GM18502 (cell line): Measurements from ENCODE around the gene WFIKKN1.

ENCODE experiments used
- ATAC-seq: cut with Tn5 transposase; IDR thresholded peaks from one replicate; pipeline ENCODE4 v1.9.1; 2021; ENCODE audit warnings: mild to moderate bottlenecking; ENCODE audit not compliant: unreplicated experiment, poor library complexity

WFIKKN1 gene

DNA sequence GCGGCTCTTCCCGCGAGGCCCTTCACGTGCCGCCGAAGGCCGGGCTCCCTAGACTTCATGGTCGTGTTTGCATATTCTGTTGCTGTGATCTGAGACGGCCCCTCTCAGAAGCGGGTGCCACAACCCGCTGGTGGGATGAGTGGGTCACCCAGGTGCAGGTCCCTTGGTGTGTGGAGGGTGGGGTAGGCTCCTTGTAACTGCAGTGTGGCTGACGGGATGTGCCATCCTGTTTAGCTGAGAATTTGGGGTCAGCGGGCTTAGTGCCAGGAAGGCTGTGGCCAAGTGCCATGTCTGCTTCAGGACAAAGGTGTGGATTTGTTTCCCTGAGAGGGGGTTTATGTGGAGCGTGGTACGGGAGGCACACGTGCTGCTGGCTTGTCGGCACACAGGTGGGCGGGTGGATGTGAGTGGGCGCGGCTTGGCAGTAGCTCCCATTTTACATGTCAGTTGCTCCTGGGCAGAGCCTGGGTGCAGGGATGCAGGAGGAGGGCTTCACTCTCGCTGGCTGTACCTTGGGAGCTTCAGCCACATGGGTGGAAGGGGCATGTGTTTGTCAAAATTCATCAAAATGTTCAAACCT is 9.2 kb upstream of the WFIKKN1 start:
- no peak for ATAC-seq

DNA sequence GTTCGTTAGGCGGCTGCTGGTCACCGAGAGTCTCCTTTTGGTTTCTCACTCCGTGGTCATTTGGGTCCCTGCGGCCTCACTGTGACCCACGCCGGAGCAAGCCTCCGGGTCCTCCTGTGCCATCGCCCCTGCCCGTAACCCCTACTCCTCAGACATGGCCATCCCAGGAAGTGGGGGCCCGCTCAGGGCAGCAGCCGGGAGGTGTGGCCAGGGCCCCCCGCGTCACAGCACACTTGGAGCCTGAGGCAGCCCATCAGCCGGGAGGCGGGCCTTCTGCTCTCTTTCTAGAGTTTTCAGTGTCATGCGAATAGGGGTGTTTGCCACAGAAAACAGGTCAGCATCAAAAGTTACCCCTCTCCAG is 7.9 kb upstream of the WFIKKN1 start:
- ATAC-seq, result no peak

DNA sequence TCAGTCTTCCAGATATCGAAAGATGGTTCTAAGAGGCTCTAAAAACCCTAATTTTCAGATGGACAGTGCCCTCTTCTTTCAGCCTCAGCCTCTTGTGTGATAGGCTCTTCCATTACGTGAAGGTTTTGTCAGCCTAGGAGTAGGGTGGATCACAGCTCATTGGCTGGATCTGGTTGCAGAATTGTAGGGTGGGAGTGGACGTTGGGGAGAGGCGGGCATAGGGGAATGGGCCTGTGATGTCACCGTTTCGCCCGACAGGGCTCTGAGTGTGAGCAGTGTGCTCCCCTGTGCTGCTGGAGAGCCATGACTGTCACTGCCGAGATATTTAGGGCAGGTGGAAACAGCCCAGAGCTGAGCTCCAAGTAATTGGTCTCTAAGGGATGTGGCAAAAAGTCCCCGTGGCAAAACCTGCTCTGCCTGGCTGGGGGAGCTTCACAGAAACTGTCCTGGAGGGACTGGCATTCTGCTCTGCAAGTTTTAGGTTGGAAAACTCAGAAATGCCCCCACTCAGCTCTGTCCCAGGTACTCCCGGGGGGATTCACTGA is 6.2 kb upstream of the WFIKKN1 start:
- ATAC-seq, result no peak

DNA sequence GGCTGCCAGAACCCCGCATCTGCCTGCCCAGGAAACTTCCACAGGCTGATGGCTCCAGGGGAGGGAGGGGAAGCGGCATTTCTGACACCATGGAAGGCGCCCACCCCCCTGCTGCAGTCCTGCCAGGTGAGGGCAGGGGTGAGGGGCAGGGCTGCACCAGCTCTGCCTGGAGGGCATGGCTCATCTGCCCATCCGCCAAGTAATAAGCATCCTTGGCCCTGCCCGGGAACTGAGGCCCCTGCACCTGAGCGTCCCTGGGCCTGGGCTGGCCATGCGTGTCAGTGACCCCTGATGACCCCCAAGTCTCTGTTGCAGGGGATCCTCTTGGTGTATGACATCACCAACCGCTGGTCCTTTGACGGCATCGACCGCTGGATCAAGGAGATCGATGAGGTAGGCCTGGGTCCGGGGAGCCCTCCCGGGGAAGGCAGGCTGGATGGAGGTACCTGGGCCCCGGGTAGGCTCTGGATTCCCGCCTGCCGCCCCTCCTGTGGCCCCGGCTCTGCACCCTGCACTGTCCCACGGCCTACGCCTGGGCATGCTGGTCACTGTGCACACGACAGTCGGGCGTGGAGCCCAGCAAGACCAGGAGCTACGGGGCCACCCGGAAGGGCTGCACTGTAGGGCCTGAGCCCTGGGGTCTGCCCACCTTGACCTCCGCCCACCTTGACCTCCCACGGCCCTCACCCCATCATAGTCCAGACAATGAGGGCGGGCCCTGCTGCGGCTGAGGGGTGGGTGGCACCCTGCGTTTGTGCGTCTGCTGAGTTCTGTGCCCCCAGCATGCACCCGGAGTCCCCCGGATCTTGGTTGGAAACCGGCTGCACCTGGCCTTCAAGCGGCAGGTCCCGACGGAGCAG is 5.4 kb upstream of the WFIKKN1 start:
- ATAC-seq, result no peak

DNA sequence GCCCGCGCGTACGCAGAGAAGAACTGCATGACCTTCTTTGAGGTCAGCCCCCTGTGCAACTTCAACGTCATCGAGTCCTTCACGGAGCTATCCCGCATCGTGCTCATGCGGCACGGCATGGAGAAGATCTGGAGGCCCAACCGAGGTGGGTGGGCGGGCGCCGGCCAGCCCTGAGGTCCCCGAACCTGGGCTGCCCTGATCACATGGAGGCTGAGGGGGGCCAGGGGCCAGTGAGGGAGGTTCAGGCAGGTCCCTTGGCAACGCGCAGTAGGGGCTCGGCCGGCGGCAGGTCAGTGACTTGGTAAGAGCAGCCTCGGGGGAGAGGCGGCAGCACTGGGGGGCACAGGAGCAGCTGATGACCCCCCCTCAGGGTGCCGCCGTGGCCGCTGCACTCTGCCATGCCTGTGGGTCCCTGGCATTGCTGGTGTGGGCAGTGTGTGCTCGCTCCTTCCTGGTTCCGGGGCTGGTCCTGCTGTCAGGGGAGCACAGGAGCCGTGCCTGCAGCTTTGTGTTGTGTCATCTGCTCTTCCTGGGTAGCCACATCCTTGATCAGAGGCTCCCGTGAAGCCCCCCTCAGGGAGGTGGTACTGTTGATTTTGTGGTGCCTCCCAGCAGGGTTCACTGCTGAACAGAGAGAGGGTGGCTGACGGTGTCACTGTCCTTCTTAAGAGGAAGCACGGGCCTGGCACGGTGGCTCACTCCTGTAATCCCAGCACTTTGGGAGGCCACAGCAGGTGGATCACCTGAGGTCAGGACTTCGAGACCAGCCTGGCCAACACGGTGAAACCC is 4.6 kb upstream of the WFIKKN1 start:
- no peak for ATAC-seq

DNA sequence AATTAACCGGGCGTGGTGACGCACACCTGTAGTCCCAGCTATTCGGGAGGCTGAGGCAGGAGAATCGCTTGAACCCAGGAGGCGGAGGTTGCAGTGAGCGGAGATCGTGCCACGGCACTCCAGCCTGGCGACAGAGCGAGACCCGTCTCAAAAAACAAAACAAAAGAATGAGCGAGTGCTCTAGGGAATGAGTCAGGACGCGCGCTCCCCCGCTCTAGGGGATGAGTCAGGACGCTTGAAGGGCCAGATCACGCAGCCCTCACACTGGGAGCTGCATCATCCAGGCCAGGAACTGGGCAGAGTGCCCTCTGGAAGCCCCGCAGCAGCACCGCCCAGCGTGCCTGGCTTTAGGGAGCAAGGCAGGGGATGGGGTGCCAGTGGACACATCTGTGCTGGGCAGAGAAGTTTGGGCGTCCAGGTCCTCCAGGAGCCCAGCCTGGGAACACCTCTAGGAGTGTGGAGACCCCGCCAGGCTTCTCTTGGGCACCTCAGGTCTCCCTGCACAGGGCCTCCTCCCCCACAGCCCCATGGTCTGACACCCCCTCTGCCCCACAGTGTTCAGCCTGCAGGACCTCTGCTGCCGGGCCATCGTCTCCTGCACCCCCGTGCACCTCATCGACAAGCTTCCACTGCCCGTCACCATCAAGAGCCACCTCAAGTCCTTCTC is 3.9 kb upstream of the WFIKKN1 start:
- no peak for ATAC-seq

DNA sequence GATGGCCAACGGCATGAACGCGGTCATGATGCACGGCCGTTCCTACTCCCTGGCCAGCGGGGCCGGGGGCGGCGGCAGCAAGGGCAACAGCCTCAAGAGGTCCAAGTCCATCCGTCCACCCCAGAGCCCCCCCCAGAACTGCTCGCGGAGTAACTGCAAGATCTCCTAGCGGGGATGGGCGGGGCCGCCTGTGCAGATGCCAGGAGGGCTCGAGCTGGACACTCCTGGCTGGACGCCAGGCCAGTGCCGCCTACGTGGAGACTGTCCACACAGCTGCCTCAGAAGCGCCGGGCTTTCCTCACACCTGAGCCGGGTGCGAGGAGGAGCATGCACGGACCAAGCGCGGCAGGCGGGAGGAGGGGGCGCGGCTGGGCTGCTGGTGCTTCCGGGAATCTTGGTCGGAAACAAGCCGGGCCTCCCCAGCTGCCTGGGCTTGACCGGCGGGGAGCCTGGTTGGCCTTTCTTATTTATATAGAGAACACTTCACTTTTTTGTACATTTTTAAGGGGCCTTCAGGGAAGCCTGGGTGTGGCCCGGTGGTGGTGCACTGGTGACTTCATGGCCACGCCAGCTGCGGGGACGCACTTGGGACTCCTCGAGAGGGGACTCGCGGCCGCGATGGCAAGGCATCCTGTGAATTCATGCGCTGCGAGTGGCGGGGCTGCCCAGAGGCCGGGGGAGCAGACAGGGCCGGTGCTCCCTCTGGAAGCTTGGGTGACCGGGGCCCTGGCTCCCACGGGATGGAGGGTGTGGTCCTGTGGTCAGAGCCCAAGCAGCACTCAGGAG is 3.1 kb upstream of the WFIKKN1 start:
- no peak for ATAC-seq

DNA sequence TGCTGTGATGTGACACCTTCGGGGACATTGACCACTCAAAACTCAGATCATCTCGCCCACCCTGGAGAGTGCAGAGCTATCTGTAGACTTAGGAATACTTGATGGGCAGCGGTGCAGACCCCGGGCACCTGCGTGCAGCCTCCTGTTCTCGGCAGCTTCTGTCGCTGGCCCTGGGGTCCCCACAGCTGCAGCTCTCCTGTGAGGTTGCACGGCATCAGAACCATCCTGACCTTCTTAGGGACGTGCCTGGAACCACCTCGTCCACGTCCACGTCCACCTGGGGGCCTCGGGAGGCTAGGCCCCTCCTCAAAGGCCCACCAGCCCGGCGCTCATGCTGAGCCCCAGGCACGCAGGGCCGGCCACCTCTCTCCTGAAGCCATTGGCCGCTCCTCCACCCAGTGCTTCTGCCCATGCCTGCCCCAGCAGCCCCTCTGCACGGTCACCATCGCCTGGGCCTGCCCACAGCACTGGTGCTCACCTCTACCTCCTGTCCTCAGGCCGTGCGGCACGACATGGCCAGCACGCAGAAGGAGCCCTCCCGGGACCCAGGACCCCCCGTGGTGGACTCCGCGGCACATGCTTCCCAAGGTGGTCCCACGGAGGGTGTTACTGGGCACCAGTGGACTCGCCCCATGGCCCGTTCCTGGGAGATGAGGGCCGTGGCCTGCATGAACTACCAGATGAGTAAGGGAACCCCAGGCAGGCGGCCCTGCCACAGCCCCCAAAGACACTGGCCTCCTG is 2.3 kb upstream of the WFIKKN1 start:
- no peak for ATAC-seq

DNA sequence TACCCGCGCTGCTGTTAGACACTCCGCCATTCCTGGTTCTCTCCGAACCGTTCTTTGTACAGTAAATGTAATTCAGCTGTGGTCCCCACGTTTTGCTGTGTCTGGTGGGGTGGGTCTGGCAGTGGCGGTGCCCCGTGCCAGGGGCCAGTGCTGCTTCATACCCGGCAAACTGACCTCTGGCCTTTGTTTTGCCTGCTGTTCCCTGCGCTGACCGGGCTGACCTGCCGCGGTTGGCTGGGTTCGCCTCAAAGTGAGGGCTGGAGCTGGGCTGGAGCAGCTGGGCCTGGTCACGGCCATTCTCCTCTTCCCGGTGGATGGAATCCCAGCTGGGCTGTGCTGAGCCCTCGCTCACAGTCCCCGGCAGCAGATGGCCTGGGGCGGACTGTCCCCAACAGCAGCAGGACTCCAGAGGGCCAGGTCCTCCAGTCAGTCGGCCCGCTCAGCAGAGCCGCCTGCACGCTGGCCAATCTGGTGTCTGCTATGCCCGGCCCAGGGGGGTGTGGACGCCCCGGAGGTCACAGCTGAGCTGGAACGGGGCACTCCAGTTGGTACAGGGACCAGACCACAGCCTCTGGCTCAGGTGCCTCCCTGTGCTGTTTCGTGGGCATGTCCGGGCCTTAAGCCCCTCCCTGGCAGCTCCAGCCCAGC is 1.5 kb upstream of the WFIKKN1 start:
- ATAC-seq, result no peak

DNA sequence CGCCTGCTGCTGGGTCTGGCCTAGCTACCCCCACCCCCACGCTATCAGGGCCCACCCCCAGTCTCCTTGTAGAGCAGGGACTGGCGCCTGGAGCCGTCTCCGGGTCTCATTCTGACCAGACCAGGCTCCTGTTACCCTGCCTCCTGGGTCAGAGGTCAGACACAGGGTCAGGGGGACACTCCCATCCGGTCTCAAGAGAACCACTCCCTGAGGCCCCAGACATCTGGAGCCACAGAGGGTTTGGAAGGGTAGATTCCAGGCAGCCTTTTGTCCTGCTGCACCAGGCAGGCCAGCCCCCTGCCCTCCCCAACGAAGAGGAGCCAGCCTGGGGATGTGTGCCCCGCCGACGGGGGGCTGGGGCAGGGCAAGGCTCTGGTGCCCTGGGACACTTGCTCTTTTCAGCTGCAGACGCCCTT is 944 bp upstream of the WFIKKN1 start:
- no peak for ATAC-seq

DNA sequence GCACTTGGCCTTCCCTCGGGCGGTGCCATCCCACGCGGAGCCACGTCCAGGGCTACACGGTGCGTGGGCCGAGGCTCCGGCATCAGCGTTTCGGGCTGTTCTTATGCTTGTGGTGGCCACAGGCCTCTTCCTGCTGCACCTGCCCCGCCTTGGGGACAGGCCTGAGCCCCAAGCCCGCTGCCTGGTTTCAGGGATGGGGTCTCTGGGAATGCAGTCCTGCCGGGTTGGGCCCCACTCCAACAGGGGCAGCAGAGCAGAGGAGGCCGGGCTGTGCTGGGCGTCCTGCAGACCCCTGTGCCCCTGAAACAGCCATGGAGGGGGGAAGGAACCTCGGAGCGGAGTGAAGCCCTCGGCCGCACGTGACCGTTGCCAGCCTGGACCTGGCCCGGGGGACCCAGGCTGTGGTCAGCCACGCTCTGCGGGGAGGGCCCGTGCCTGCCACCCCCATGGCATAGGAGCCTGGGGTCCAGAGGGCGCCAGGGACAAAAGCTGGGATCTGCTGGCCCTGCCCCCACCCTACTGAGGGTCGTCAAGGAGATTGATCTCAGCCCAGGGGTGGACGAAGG is 453 bp upstream of the WFIKKN1 start:
- ATAC-seq, result no peak

DNA sequence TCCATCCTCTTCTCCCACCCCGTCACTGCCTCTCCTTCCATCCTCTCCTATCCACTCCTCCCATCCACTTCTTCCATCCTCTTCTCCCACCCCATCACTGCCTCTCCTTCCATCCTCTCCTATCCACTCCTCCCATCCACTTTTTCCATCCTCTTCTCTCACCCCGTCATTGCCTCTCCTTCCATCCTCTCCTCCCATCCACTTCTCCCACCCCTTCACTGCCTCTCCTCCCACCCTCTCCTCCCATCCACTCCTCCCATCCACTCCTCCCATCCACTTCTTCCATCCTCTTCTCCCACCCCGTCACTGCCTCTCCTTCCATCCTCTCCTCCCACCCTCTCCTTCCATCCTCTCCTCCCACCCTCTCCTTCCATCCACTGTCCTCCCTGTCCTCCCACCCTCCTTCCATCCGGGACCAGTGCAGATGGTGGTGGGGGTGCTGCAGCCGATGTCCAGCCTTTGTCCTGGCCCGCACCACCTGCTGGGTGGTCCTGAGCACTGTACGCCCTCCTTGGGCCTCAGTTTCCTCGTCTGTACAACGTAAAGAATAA is 1.1 kb downstream of the WFIKKN1 start:
- ATAC-seq, result no peak

DNA sequence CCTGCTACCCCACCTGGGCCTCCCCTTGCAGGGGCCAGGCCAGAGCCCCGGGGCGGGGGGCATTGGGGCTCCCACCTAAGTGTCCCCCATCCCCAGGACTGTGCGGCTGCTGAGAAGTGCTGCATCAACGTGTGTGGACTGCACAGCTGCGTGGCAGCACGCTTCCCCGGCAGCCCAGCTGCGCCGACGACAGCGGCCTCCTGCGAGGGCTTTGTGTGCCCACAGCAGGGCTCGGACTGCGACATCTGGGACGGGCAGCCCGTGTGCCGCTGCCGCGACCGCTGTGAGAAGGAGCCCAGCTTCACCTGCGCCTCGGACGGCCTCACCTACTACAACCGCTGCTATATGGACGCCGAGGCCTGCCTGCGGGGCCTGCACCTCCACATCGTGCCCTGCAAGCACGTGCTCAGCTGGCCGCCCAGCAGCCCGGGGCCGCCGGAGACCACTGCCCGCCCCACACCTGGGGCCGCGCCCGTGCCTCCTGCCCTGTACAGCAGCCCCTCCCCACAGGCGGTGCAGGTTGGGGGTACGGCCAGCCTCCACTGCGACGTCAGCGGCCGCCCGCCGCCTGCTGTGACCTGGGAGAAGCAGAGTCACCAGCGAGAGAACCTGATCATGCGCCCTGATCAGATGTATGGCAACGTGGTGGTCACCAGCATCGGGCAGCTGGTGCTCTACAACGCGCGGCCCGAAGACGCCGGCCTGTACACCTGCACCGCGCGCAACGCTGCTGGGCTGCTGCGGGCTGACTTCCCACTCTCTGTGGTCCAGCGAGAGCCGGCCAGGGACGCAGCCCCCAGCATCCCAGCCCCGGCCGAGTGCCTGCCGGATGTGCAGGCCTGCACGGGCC is 1.9 kb downstream of the WFIKKN1 start:
- ATAC-seq, result no peak

DNA sequence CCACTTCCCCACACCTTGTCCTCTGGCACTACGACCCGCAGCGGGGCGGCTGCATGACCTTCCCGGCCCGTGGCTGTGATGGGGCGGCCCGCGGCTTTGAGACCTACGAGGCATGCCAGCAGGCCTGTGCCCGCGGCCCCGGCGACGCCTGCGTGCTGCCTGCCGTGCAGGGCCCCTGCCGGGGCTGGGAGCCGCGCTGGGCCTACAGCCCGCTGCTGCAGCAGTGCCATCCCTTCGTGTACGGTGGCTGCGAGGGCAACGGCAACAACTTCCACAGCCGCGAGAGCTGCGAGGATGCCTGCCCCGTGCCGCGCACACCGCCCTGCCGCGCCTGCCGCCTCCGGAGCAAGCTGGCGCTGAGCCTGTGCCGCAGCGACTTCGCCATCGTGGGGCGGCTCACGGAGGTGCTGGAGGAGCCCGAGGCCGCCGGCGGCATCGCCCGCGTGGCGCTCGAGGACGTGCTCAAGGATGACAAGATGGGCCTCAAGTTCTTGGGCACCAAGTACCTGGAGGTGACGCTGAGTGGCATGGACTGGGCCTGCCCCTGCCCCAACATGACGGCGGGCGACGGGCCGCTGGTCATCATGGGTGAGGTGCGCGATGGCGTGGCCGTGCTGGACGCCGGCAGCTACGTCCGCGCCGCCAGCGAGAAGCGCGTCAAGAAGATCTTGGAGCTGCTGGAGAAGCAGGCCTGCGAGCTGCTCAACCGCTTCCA is 2.7 kb downstream of the WFIKKN1 start:
- no peak for ATAC-seq

DNA sequence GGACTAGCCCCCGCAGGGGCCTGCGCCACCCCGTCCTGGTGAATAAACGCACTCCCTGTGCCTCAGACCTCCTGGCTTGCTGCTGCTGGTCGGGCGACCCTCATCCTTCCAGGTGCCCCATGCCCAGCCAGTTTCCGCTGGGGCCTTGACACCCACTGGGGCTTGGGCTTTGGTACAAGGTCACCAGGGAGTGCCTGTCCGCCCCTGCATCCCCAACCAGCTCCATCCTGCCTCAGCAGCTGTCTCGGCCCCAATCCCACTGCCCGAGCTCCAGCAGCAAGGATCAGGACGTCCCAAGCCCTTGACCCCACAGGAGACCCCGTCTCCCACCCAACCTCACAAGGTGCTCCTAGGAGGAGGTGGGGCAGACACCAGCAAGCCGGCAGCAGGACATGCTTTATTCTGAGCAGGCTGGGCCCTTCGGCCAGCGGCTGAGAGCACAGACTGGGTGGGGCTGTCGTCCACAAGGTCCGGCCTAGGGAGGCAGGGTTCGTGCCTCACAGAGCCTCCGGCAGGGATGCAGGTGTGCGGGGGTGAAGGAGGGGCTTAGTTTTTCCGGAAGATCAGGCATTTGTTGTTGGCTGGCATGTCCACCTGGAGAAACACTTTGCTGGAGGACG is 3.4 kb downstream of the WFIKKN1 start:
- no peak for ATAC-seq

DNA sequence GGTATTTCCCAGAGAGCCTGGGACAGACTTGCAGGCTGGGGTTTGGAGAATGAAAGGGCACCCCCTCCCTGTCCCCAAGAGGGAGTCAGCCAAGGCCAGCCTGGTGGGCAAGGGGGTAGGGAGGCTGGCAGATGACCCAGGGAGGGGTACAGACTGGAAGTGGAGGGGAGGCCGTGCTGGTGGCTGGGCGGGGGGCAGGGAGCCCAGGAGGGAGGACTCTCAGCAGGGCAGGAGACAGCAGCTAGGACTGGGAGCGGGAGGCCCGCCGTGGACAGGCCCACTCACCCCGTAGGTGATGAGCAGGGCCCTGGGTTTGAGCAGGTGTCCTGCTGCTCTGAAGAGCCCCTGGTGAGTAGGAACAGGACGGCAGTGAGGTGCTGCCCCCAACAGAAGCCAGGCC is 4.2 kb downstream of the WFIKKN1 start:
- no peak for ATAC-seq
